HG02763 (cell line): ENCODE data around the gene WIPI1.
"Not testable (repeated sequence)": the region's sequence is repeated elsewhere in the genome, so short reads cannot be mapped to it uniquely, and the experiment has no call there.

ENCODE experiments used
- ATAC-seq: cut with Tn5 transposase; IDR thresholded peaks from one replicate; pipeline ENCODE4 v1.9.1; 2021; ENCODE audit warnings: mild to moderate bottlenecking, moderate library complexity; ENCODE audit not compliant: unreplicated experiment

WIPI1 gene

DNA sequence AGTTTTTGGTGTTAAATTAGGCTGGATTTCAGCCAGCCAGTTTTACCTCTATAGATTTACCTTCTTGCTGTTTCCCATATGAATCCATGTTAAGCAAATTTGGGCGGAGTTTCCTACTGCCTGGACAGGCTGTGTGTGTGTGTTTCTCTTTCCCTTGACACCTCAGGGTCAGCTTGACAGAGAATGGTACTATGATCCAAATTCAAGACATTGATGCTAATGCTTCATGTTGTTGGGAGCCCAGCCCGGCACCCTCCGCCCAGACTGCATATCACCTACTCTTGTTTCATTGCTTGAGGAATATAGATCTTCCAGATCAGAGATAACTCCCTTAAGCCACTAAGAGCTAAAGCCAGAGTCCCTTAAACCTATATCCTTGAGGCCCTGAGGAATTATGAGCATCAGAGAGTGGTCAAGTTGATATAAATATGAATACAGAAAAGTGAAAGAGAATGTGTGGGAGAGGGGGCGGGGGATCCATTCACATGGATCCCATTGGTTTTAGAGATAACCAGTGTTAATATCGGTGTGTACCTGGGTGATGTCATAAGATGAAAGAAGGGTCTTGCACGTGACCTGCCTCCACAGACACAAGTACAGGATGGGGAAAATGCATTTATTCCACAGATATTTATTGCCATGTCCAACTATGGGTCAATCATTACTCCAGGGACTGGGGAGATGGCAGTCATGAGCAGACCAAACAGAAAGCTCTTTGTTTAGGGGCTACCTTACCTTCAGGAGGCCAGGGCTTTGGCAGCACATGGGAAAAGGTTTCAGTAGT lies 69.7 kb downstream of the WIPI1 start:
- ATAC-seq: no peak

GRCh38 chr17:68385490-68386215 lies 71.6 kb downstream of the WIPI1 start:
- no peak for ATAC-seq

GRCh38 chr17:68384941-68385340 lies 72.4 kb downstream of the WIPI1 start:
- no peak for ATAC-seq

- ATAC-seq: no peak
These were observed 72.8 kb downstream of the WIPI1 start for GRCh38 chr17:68384471-68384870.

GRCh38 chr17:68383443-68384321 lies 73.6 kb downstream of the WIPI1 start:
- ATAC-seq: no peak

- ATAC-seq: no peak
These were observed 74.2 kb downstream of the WIPI1 start for GRCh38 chr17:68383120-68383442.

DNA sequence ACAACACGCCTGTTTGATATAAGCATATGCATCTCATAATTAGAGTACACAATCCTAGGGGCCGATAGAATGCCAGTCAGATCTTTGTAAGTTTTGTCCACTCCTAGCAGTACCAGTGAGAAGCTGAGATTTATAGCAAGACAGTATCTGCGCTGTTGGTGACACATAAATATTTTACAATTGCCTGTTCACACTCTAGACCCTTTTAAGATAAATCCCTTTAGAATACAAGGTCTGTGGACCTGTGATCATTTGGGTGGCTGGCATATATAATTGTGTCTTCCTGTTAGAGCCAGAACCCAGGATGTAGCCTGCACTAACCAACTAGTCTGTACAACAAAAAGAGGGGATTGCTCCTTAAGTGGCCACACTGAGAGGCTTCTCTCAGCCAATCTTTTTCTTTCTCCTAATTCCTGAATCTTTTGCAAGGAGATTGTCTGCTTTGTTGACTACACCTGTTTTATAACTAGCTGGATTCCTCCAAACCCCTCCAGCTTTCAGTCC lies 74.7 kb downstream of the WIPI1 start:
- no peak for ATAC-seq

DNA sequence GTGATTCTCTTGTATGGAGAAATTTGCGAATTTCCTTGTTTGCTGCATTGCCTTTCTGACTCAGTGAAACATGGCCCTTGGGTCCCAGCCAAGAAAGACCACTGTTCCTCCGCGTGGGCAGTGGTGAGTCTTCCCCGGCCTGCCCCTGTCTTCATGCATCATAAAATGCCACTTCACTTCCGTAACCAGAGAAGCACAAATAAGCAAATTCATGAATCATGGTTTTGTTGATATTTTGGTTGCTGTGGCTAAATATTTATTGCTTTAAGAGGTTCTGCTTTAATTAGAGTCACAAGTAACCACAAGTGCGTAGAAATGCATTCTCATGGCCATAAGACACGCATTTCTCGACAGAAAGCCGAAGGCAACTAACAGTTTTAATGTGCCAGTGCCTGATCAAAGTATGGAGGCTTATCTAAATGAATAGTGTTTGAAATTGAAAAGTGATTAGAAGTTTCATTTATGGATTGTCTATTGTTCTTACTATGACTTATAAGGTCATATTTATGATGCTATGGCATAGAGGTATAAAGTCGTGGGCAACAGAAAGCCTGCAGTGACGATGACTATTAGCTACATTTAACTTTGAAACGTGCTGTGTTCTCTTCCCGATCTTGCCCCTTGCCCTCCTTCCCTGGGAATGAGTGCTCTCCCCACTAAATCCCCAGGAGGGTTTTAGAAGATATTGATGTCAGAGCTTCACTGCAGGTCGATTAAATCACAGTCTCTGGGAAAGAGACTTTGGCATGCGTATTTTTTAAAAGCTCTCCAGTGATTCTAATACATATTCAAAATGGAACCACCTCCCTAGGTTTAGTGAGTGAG lies 76.0 kb downstream of the WIPI1 start:
- ATAC-seq: no peak

DNA sequence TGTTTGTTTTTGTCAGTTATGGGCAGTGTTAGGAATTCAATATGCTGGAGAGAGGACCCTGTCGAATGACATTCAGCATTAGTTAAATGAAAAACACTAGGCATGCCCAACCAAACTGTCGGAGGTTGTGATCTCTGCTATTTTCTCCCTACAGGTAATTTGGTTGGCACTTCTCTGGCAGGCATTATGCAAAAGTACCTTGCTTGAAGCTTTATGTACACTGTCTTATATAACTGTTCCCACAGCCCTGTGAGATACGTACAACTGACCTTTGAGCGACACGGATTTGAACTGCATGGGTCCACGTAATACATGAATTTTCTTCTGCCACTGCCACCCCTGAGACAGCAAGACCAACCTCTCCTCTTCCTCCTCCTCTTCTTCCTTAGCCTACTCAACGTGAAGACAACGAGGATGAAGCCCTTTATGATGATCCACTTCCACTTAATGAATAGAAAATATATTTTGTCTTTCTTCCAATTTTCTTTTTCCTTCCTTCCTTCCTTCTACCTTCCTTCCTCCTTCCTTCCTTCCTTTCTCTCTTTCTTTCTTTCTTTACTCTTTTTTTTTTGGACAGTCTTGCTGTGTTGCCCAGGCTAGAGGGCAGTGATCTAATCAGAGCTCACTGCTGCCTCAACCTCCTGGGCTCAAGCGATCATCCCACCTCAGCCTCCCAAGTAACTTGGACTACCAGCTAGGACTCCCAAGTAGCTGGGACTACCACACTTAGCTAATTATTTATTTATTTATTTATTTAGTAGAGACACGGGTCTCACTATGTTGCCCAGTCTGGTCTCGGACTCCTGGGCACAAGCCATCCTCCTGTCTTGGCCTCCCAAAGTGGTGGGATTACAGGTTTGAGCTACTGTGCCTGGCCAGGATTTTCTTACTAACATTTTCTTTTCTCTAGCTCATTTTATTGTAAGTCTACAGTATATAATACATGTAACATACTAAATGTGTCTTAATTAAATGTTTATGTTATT lies 77.3 kb downstream of the WIPI1 start:
- no peak for ATAC-seq

GRCh38 chr17:68379177-68379510 lies 78.2 kb downstream of the WIPI1 start:
- no peak for ATAC-seq

DNA sequence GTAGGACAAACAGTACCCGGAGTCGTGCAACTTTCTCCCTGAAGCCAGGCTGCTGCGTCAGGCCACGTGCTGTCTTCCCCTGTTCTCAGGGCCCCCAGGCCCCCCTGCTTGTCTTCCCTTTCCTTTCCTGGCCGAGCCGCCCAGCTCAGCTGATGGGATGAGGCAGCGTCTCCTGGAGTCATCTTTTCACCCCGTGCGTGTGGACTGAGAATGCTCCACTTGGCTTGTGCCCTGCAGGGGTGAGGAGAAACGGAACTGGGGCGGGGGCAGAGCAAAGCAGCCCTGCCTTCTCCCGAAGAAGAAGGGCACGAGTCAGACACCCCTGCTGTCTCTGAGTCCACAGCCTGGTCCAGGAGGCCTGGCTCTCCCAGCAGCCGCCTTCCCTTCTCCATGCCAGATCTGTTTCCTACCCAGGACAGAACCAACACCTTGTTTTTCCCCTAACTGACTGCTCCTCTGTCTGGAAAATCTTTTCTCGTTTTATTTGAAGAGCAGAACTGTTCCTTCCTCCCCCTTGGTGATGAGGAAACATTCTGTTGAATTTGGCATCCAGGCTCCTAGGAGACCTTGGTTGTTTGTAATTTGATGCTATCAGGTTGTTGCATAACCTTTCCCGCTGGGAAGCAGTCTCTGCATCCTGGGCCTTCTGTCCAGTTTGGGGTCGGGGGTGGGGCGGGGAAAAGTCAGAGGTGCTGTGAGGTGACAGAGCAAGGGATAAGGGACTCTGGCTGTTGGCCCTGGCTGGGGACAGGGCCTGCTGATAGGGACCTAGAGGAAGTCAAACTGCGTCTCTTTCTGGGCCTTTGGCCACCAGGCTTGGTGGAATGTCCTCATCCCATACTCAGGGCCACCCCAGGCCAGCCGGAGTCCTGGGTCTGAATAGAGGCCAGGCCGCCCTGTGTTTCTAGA lies 78.8 kb downstream of the WIPI1 start:
- no peak for ATAC-seq

- ATAC-seq: no peak
These were observed 79.5 kb downstream of the WIPI1 start for GRCh38 chr17:68377771-68378267.

DNA sequence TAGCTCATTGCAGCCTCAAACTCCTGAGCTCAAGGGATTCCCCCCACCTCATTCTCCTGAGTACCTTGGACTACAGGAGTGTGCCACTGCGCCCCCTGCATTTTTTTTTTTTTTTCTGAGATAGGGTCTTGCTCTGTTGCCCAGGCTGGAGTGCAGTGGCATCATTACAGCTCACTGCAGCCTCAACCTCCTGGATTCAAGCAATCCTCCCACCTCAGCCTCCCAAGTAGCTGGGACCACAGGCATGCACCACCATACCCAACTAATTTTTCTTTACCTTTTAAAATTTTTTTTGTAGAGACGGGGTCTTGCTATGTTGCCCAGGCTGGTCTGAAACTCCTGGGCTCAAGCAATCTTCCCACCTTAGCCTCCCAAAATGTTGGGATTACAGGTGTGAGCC lies 81.1 kb downstream of the WIPI1 start:
- ATAC-seq: not testable (repeated sequence)

DNA sequence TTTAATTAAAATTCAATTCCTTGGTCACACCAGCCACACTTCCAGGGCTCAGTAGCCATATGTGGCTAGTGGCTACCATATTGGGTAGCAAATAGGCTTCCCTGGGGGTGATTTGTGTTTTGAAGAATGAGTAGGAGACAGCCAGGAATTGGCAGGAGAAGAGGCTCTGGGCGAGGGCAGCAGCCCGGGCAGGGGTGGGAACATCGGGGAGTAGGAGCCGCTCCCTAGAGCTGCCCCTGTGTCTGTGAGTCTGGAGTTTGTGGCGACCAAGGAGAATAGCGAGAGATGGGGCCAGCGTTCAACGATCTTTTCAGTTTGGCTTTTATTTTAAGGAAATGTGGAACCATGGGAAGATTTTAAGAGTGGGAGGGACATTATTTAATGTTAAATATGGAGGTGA lies 81.7 kb downstream of the WIPI1 start:
- no peak for ATAC-seq
